ENCODE data around the gene ANKRD44.
A peak's percentile ranks its signal among the peaks of the same experiment; 100 is the strongest.

ANKRD44 gene

DNA sequence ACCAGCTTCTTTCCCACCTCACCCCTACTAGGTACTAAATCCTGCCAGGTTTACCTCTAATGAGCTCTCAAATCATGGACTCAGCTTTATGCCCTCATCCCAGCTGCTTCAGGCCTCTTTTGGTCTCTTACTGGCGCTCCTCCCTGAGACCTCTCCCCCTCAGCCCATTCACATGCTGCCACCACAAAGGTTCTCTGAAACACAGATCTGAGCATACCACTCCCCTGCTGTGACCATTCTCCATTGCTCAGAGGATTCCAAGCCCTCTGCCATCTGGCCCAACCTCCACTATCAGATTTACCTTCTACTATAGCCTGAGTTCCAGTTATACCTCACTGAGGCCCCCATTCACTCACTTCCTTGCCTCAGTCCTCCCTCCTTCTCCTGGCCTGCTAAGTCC is 174.8 kb downstream of the ANKRD44 start:
- peaks cover 2% of the 10 kb centered on the region for H3K79me1 ChIP-seq (replicated peaks; ENCODE audit: low read length, poor library complexity, severe bottlenecking)
- H3K4me3 ChIP-seq (ENCODE audit: insufficient read depth in 1 of 2, low read depth in 1 of 2, low read length in 2 of 2), result no peak overlapping the region
- peak overlapping the region; percentile 41 for H2BK15ac ChIP-seq (ENCODE audit: low read depth, poor library complexity, severe bottlenecking)
- no peak overlapping the region for H4K8ac ChIP-seq (ENCODE audit: low read length)
- no peak overlapping the region for H2AK5ac ChIP-seq (ENCODE audit: low read length, severe bottlenecking)
- DNase-seq, result no peak
- H3K4me1 ChIP-seq (ENCODE audit: control insufficient read depth, insufficient read depth, low read depth, low read length), result no peaks in the 10 kb centered on the region
- no peak overlapping the region for H2AFZ ChIP-seq (ENCODE audit: low read depth, low read length)
- no peak overlapping the region for H3K23ac ChIP-seq (ENCODE audit: low read length in 2 of 2)
- no peaks in the 10 kb centered on the region for H3K9me3 ChIP-seq (ENCODE audit: control insufficient read depth, low read length)
- H3K9ac ChIP-seq (ENCODE audit: low read length), result no peak overlapping the region
- no peak overlapping the region for H3K14ac ChIP-seq (ENCODE audit: low read length in 2 of 2)
- no peaks in the 10 kb centered on the region for H3K27me3 ChIP-seq (ENCODE audit: control insufficient read depth in 1 of 2, insufficient read depth in 1 of 2, low read length in 2 of 2)
- 95% methylated on average over 1 of the region's 1 CpG for WGBS
- H2BK120ac ChIP-seq (ENCODE audit: low read depth, low read length), result no peak overlapping the region
- H2BK12ac ChIP-seq (ENCODE audit: low read length in 2 of 2), result no peak overlapping the region
- no peak overlapping the region for H3K4ac ChIP-seq (ENCODE audit: low read depth in 1 of 2, low read length in 2 of 2)
- no peak overlapping the region for H2BK5ac ChIP-seq (ENCODE audit: low read depth, low read length, poor library complexity, severe bottlenecking)
- H3K36me3 ChIP-seq (ENCODE audit: control insufficient read depth in 1 of 2, insufficient read depth in 2 of 2, low read depth in 1 of 2, low read length in 2 of 2), result no peaks in the 10 kb centered on the region
- H4K91ac ChIP-seq (ENCODE audit: low read length), result no peak overlapping the region
- H3K18ac ChIP-seq (ENCODE audit: low read depth in 1 of 2, low read length in 2 of 2), result no peak overlapping the region
- no peak overlapping the region for H3K4me2 ChIP-seq (ENCODE audit: low read length, poor library complexity, severe bottlenecking)
- no peak overlapping the region for H3K27ac ChIP-seq (ENCODE audit: low read length, poor library complexity, severe bottlenecking)

DNA sequence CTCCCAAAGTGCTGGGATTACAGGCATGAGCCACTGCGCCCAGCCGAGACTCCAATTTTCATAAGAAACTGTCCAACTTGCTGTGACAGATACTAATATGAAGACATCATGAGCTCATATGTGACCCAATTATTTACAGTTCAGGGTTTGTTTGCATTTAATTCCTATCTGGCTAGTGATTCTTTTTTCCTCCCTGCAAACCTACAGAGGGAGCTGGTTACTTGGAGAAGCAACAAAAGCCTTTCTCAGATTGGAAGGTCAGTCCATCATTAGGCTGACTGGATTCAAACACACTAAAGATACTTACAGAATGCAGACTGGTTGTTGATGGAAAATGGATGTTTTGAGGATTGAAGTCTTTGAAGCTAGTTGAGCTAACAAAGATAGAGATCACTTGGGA is 176.4 kb downstream of the ANKRD44 start:
- peak; percentile 19 for DNase-seq
- no peak overlapping the region for H2BK12ac ChIP-seq (ENCODE audit: low read length in 2 of 2)

DNA sequence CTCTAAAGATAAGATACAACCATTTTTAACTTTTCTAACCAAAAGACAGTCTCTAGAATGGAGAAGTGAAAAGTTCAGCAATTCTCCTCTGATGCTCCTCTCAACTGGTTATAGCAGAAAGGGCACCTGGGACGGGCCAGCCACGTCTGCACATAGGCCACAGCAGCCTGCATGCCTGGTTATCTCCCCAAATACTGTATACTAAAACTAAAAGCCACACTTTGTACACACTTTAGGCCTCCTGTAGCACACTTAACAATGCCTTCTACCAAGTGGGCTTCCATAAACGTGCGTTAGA is 179.1 kb downstream of the ANKRD44 start:
- no peaks in the 10 kb centered on the region for H3K36me3 ChIP-seq (ENCODE audit: control insufficient read depth in 1 of 2, insufficient read depth in 2 of 2, low read depth in 1 of 2, low read length in 2 of 2)
- no peak for DNase-seq
- no peak overlapping the region for H3K23ac ChIP-seq (ENCODE audit: low read length in 2 of 2)
- H2AFZ ChIP-seq (ENCODE audit: low read depth, low read length), result no peak overlapping the region
- peak overlapping the region; percentile 21 to 54 for H3K18ac ChIP-seq (ENCODE audit: low read depth in 1 of 2, low read length in 2 of 2)
- no peak overlapping the region for H3K4me3 ChIP-seq (ENCODE audit: insufficient read depth in 1 of 2, low read depth in 1 of 2, low read length in 2 of 2)
- H3K9me3 ChIP-seq (ENCODE audit: control insufficient read depth, low read length), result no peaks in the 10 kb centered on the region
- no peaks in the 10 kb centered on the region for H3K4me1 ChIP-seq (ENCODE audit: control insufficient read depth, insufficient read depth, low read depth, low read length)
- no peak overlapping the region for H3K27ac ChIP-seq (ENCODE audit: low read length, poor library complexity, severe bottlenecking)
- no peaks in the 10 kb centered on the region for H3K27me3 ChIP-seq (ENCODE audit: control insufficient read depth in 1 of 2, insufficient read depth in 1 of 2, low read length in 2 of 2)
- H4K8ac ChIP-seq (ENCODE audit: low read length), result no peak overlapping the region
- H2BK5ac ChIP-seq (ENCODE audit: low read depth, low read length, poor library complexity, severe bottlenecking), result no peak overlapping the region
- no peak overlapping the region for H3K4me2 ChIP-seq (ENCODE audit: low read length, poor library complexity, severe bottlenecking)
- H3K14ac ChIP-seq (ENCODE audit: low read length in 2 of 2), result no peak overlapping the region
- no peaks in the 10 kb centered on the region for H3K79me1 ChIP-seq (replicated peaks; ENCODE audit: low read length, poor library complexity, severe bottlenecking)
- H2BK12ac ChIP-seq (ENCODE audit: low read length in 2 of 2), result no peak overlapping the region
- H3K4ac ChIP-seq (ENCODE audit: low read depth in 1 of 2, low read length in 2 of 2), result no peak overlapping the region
- H2AK5ac ChIP-seq (ENCODE audit: low read length, severe bottlenecking), result no peak overlapping the region
- H2BK15ac ChIP-seq (ENCODE audit: low read depth, poor library complexity, severe bottlenecking), result no peak overlapping the region
- H3K9ac ChIP-seq (ENCODE audit: low read length), result no peak overlapping the region
- no peak overlapping the region for H2BK120ac ChIP-seq (ENCODE audit: low read depth, low read length)
- 83% methylated on average over 4 of the region's 4 CpGs for WGBS
- no peak overlapping the region for H4K91ac ChIP-seq (ENCODE audit: low read length)

More for the DNA sequence above, 176.4 kb downstream of the ANKRD44 start:
- H3K9me3 ChIP-seq (ENCODE audit: control insufficient read depth, low read length), result no peaks in the 10 kb centered on the region
- H3K18ac ChIP-seq (ENCODE audit: low read depth in 1 of 2, low read length in 2 of 2), result no peak overlapping the region
- no peak overlapping the region for H2BK15ac ChIP-seq (ENCODE audit: low read depth, poor library complexity, severe bottlenecking)
- H3K4me1 ChIP-seq (ENCODE audit: control insufficient read depth, insufficient read depth, low read depth, low read length), result no peaks in the 10 kb centered on the region
- H3K4me2 ChIP-seq (ENCODE audit: low read length, poor library complexity, severe bottlenecking), result no peak overlapping the region
- no peaks in the 10 kb centered on the region for H3K36me3 ChIP-seq (ENCODE audit: control insufficient read depth in 1 of 2, insufficient read depth in 2 of 2, low read depth in 1 of 2, low read length in 2 of 2)
- H3K14ac ChIP-seq (ENCODE audit: low read length in 2 of 2), result no peak overlapping the region
- H3K9ac ChIP-seq (ENCODE audit: low read length), result no peak overlapping the region
- no peaks in the 10 kb centered on the region for H3K27me3 ChIP-seq (ENCODE audit: control insufficient read depth in 1 of 2, insufficient read depth in 1 of 2, low read length in 2 of 2)
- H3K27ac ChIP-seq (ENCODE audit: low read length, poor library complexity, severe bottlenecking), result no peak overlapping the region
- no peak overlapping the region for H2AK5ac ChIP-seq (ENCODE audit: low read length, severe bottlenecking)
- no peak overlapping the region for H4K8ac ChIP-seq (ENCODE audit: low read length)
- H3K23ac ChIP-seq (ENCODE audit: low read length in 2 of 2), result no peak overlapping the region
- no peak overlapping the region for H4K91ac ChIP-seq (ENCODE audit: low read length)
- peaks cover 2% of the 10 kb centered on the region for H3K79me1 ChIP-seq (replicated peaks; ENCODE audit: low read length, poor library complexity, severe bottlenecking)
- H2BK5ac ChIP-seq (ENCODE audit: low read depth, low read length, poor library complexity, severe bottlenecking), result no peak overlapping the region
- H2BK120ac ChIP-seq (ENCODE audit: low read depth, low read length), result no peak overlapping the region
- H3K4me3 ChIP-seq (ENCODE audit: insufficient read depth in 1 of 2, low read depth in 1 of 2, low read length in 2 of 2), result no peak overlapping the region
- no peak overlapping the region for H3K4ac ChIP-seq (ENCODE audit: low read depth in 1 of 2, low read length in 2 of 2)
- no peak overlapping the region for H2AFZ ChIP-seq (ENCODE audit: low read depth, low read length)
- WGBS, result no CpG with 5 or more reads among the region's 2 CpGs

DNA sequence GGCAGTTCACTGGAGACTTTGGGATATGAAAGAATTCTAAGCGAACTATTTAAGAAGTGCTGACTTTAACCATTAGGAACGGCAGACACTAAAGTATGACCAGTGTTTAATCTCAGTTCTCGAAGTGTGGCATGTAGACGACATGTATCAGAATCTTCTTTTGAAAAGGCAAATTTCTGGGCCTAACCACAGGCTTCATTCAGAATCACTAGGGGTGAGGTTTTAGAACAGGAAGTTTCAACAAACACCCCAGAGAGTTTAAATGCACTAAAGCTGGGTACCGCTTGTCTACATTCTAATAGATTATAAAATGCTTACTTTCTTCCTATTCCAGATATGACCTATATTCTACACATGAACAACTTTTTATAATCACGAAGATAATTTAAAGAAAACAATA is 180.3 kb downstream of the ANKRD44 start:
- Histone ChIP-seq H2BK5ac (ENCODE audit: low read depth, low read length, poor library complexity, severe bottlenecking) (no peak overlapping the region), H3K23ac (ENCODE audit: low read length in 2 of 2) (no peak overlapping the region), H3K27me3 (ENCODE audit: control insufficient read depth in 1 of 2, insufficient read depth in 1 of 2, low read length in 2 of 2) (no peaks in the 10 kb centered on the region), H2AK5ac (ENCODE audit: low read length, severe bottlenecking) (no peak overlapping the region), H2AFZ (ENCODE audit: low read depth, low read length) (no peak overlapping the region), H2BK15ac (ENCODE audit: low read depth, poor library complexity, severe bottlenecking) (no peak overlapping the region), H3K9me3 (ENCODE audit: control insufficient read depth, low read length) (no peaks in the 10 kb centered on the region), H3K4me1 (ENCODE audit: control insufficient read depth, insufficient read depth, low read depth, low read length) (no peaks in the 10 kb centered on the region), H3K18ac (ENCODE audit: low read depth in 1 of 2, low read length in 2 of 2) (no peak overlapping the region), H3K4ac (ENCODE audit: low read depth in 1 of 2, low read length in 2 of 2) (no peak overlapping the region), H3K27ac (ENCODE audit: low read length, poor library complexity, severe bottlenecking) (no peak overlapping the region), H4K8ac (ENCODE audit: low read length) (no peak overlapping the region), H4K91ac (ENCODE audit: low read length) (no peak overlapping the region), H3K14ac (ENCODE audit: low read length in 2 of 2) (no peak overlapping the region), H2BK12ac (ENCODE audit: low read length in 2 of 2) (no peak overlapping the region), H3K36me3 (ENCODE audit: control insufficient read depth in 1 of 2, insufficient read depth in 2 of 2, low read depth in 1 of 2, low read length in 2 of 2) (no peaks in the 10 kb centered on the region), H2BK120ac (ENCODE audit: low read depth, low read length) (no peak overlapping the region), H3K4me2 (ENCODE audit: low read length, poor library complexity, severe bottlenecking) (no peak overlapping the region), H3K79me1 (replicated peaks; ENCODE audit: low read length, poor library complexity, severe bottlenecking) (no peaks in the 10 kb centered on the region), H3K9ac (ENCODE audit: low read length) (no peak overlapping the region), H3K4me3 (ENCODE audit: insufficient read depth in 1 of 2, low read depth in 1 of 2, low read length in 2 of 2) (no peak overlapping the region)
- no peak for DNase-seq
- WGBS, result 86% methylated on average over 6 of the region's 6 CpGs
